SHP77 treated with DMSO at 0.1 percent for 48 hours (cell line): ENCODE data around the gene GFM1.
"Not testable (repeated sequence)": the region's sequence is repeated elsewhere in the genome, so short reads cannot be mapped to it uniquely, and the experiment has no call there.

Experiments used
- DNase-seq: peaks from one replicate; lab custom pipeline; 2025; lab: John Stamatoyannopoulos, UW

The GFM1 gene

GRCh38 chr3:158678687-158679086 is 34.4 kb downstream of the GFM1 start:
- DNase-seq: no peak

DNA sequence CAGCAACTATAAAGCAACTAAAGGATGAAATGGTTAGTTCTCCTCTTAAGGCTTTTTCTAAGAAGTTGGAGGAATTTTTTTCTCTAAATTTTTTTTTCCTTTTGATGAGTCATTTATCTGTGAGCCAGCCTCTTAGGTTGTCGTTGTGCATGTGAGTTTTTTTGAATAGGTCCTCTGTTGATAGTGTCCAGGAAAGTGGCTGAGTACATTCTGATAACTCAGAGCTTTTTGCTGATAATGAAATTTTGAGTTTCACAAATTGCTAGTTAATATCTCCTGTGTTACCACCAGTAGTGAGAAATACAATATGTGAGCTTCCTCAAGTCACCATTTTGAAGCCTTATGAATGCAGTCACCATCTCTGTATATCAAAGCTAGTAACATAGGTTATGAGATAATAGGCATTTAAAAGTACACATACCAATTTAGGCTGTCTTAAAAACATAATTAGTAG is 35.2 kb downstream of the GFM1 start:
- DNase-seq: no peak

- no peak for DNase-seq
Measured at GRCh38 chr3:158680861-158681260, 36.5 kb downstream of the GFM1 start.

GRCh38 chr3:158683230-158683962 is 39.1 kb downstream of the GFM1 start:
- no peak for DNase-seq

DNA sequence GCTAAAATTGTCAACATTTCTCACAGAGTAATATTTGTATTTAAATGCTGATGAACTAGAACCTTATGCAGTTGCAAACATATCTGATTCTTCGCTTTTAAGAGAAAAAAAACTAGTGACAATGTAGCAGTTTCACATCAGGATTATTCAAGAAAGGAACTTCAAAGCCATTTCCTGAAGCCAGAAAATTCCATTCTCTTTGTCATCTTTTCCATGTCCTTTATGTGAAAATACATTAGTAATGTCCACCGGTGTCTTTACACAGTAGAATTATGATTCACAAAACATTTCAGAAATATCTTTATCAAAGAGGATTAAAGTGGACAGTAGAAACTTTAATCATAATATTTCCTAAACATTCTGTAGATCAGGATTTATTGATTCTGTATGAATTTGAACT is 40.8 kb downstream of the GFM1 start:
- no peak for DNase-seq

GRCh38 chr3:158693866-158694456 is 49.6 kb downstream of the GFM1 start:
- not testable (repeated sequence) for DNase-seq

DNA sequence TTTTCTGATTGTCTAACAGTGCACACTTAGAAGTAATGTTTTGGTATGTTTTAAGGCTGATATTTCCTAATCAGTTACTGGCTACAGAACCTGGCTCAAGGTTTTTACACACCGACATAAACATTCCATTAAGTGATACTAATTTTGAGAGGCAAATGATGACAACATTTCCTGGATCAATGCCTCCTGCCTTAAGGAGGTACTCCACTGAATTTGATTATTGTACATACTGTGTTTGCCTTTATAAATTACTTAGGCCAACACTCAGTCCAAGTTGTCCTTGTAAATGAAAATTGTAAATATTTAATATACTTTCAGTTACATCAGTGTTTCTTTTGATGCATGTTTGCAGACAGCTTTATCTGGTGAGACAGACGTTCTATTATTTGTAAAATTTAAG is 52.3 kb downstream of the GFM1 start:
- no peak for DNase-seq

DNA sequence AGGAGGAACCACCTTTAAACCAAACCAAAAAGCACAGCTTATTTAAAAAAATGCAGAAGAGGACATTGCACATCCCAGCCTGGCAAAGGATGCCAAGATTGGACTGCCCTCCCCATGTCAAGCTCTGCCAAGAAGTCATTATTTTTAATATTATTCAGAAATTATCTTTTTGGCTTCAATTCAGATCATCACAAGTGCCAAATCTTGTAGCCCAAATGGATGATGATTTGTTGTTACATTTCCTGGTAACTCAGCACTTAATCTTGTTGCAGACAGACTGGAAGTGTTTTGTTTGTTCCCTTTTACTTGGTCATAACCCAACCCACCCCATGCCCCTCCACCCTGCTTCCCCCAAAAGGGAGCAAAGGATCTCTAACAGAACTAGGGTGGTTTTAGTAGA is 56.2 kb downstream of the GFM1 start:
- DNase-seq: no peak

DNA sequence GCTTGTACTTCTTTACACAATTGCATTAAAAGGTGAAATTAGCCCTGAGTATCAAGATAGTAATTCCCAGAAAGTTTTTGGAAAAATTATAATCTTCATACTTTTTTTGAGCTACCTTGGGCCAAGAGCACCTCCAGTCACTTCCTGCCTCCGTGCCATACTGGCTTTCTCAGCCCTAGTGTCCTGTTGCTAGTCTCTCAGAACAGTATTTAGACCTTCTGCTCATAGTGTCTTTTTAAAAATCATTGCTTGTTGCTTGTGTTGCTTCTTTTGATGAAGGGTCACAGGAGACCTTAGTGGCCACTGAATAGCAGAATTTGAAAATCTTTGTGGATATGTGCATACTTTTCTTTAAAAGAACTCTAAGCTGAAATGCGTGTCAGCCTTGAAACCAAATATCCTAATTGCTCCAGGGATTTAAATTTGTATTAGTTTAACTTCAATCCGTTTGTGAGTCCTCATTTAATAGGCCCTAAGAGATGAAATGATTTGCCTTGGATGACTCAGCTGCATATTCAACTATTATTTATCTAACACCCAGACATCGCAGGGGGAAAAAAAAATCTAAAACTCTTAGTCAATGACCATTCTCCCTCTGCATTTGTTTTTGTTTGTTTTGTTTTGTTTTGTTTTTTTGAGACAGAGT is 57.2 kb downstream of the GFM1 start:
- no peak for DNase-seq

DNA sequence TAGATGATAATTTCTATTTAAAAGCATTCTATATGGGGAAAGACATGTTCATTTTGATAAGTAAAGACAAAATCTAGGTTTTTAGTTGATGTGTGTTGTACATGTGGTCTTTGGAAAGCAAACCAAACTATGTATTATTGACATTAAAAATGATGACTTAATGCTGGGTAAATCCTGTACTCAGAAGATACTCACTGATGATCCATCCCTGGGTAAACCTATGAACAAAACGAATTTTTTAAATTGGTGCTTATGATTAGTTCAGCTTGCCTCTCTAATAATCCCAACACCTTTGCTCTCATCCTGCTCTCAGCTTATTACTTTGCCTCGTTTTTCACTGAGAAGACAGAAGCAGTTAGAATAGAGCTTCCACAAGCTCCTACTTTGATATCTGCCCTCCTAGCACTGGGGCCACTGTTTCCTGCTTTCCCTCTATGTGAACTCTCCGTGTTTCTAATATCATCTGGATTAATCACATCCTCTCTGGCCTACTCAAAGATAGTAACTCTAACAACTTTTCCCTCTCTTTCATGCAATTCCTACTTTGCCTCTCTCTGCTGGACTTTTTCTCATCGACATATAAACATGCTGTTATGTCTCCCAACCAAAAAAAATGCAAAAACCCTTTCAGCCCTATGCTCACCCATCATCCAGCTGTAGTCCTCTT is 58.6 kb downstream of the GFM1 start:
- DNase-seq: no peak

DNA sequence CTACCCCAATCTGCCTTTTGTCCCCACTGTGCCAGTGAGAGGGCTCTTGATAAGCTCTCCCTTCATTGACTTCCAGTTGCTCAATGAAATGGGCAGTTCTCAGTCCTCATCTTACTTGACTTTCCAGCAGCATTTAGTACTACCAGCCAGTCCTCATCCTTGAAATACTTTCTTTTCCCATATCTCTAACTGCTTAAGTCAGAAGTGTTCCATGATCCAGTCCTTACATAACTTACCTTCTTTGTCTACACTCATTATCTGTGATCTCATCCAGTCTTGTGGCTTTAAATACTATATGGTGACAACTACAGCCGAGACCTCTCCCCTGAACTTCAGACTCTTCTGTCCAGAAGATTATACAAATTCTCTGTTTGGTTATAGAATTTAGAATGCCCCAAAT is 59.2 kb downstream of the GFM1 start:
- DNase-seq: no peak

GRCh38 chr3:158709666-158710083 is 65.3 kb downstream of the GFM1 start:
- no peak for DNase-seq

DNA sequence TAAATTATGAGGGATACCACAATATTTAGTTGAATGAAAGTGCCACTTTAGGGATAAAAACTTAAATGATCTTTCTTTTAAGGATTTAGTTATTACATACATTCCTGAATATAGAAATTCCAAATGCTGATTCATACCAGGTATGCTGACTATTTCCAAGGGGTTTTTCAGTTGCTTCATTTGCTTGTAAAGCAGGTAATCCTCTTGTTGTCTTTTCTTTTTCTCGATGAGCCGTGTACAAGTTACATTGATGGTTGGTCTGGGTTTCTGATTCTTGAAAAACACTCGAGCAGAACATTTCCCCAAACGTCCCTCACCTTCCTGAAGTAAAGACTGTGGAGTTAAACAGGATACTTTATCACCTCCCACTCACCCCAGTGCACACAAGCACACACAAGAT is 66.3 kb downstream of the GFM1 start:
- no peak for DNase-seq

- DNase-seq: no peak
Measured at GRCh38 chr3:158711886-158712285, 67.6 kb downstream of the GFM1 start.

DNA sequence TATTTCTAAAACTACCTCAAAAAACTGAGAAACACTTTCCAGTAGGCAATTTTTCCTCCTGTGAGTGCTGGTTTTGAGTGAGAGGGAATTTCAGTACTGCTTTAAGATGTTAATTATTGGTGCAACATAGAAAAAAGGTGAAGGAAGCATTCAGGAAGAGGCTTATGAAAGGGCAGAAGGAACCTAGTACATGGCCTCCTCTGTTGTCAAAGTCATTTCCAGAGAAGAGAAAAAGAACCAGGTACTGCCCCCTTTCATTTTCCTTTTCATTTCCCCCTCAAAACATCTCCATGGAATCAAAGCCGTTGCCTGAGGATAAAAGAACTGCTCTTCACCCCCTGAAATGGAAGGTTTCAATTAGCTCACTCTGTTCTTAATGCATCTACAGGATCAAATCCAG is 68.1 kb downstream of the GFM1 start:
- DNase-seq: no peak

DNA sequence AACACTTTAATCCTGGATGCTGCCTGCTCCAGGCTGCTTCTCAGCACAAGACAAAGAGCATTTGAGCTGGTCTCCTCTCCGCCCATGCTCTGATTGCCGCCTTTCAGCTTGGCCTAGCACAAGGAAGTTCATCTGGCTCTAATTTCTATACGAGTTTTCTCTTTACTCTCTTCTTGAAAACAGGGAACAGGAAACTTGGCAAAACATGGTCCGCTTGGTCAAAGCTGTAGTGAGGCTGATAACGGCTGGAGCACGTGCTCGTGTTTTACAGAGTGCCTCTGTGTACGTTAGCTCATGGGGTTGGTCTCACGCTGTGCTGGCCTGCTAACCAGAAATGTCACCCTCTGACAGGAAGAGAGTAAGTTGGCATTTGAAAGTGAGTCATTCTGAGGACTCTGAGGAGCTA is 68.8 kb downstream of the GFM1 start:
- no peak for DNase-seq

GRCh38 chr3:158717576-158717975 is 73.2 kb downstream of the GFM1 start:
- DNase-seq: no peak

- no peak for DNase-seq
Measured at GRCh38 chr3:158718490-158719170, 74.3 kb downstream of the GFM1 start.

GRCh38 chr3:158722108-158722507 is 77.8 kb downstream of the GFM1 start:
- no peak for DNase-seq

- DNase-seq: no peak
Measured at GRCh38 chr3:158723991-158724390, 79.7 kb downstream of the GFM1 start.

- no peak for DNase-seq
Measured at GRCh38 chr3:158725348-158726011, 81.2 kb downstream of the GFM1 start.
